Progenitor cell of endocrine pancreas (in vitro differentiated cells): ENCODE data around the gene BST2. TPM values are rescaled to one million over a fixed set of nuclear protein-coding genes. Genes with fewer than 3 reads are reported as not detected.
A peak's percentile ranks its signal among the peaks of the same experiment; 100 is the strongest.

ENCODE experiments used
- DNase-seq: peaks from one replicate; pipeline ENCODE4 v3.0.0; 2021; ENCODE audit warnings: low spot score; ENCODE audit not compliant: unreplicated experiment
- H3K27ac Mint-ChIP-seq: 2 replicates; pipeline ENCODE4 v1.8.0; 2021; ENCODE audit warnings: mild to moderate bottlenecking, moderate library complexity, mixed read lengths
- H3K27me3 Mint-ChIP-seq: 2 replicates; pipeline ENCODE4 v1.8.0; 2021; ENCODE audit warnings: mixed read lengths
- H3K36me3 Mint-ChIP-seq: 2 replicates; pipeline ENCODE4 v1.8.0; 2022; ENCODE audit warnings: mixed read lengths; ENCODE audit not compliant: insufficient read depth
- H3K4me1 Mint-ChIP-seq: 2 replicates; pipeline ENCODE4 v1.8.0; 2021; ENCODE audit warnings: low read depth, mixed read lengths
- H3K4me3 Mint-ChIP-seq: 2 replicates; pipeline ENCODE4 v1.8.0; 2021; ENCODE audit warnings: low read depth, mild to moderate bottlenecking, moderate library complexity, mixed read lengths
- H3K9me3 Mint-ChIP-seq: 2 replicates; pipeline ENCODE4 v1.8.0; 2021; ENCODE audit warnings: low read depth, mixed read lengths
- CTCF ChIP-seq: fragments of 200-600 bp; sonication (generic); IDR thresholded peaks from one replicate; pipeline ENCODE4 v1.5.0; 2021; ENCODE audit warnings: antibody characterized with exemption, mild to moderate bottlenecking; ENCODE audit not compliant: unreplicated experiment
- total RNA-seq: library from RNA; stranded (reverse); gene quantifications from 2 replicates; pipeline ENCODE4 v1.2.1, GENCODE V29; 2021

Gene BST2
- total RNA-seq, 1 donor from 2014 or later, result 0.67 TPM

GRCh38 chr19:17423429-17424208 is 18.2 kb upstream of the BST2 start:
- Mint-ChIP-seq H3K4me1 (peaks cover 3% of the 10 kb centered on the region), H3K27ac (no peak overlapping the region), H3K4me3 (no peak overlapping the region), H3K27me3 (no peaks in the 10 kb centered on the region), H3K36me3 (peaks cover 2% of the 10 kb centered on the region), H3K9me3 (no peaks in the 10 kb centered on the region)
- TF ChIP-seq CTCF, result no peak
- DNase-seq, result no peak

GRCh38 chr19:17421942-17422341 is 16.5 kb upstream of the BST2 start:
- no peak overlapping the region for H3K27ac Mint-ChIP-seq
- H3K27me3 Mint-ChIP-seq, result no peaks in the 10 kb centered on the region

GRCh38 chr19:17420475-17420924 is 15.1 kb upstream of the BST2 start:
- DNase-seq, result peak; percentile 20
- TF ChIP-seq CTCF, result peak; percentile 9
- H3K27ac Mint-ChIP-seq, result peak overlapping the region; percentile 71
- peak overlapping the region; percentile 79 for H3K4me3 Mint-ChIP-seq
- H3K27me3 Mint-ChIP-seq, result no peaks in the 10 kb centered on the region
- H3K4me1 Mint-ChIP-seq, result peaks cover 6% of the 10 kb centered on the region
- H3K9me3 Mint-ChIP-seq, result no peaks in the 10 kb centered on the region
- H3K36me3 Mint-ChIP-seq, result peaks cover 2% of the 10 kb centered on the region

More at GRCh38 chr19:17421942-17422341, 16.5 kb upstream of the BST2 start:
- no peak for DNase-seq
- TF ChIP-seq CTCF, result no peak
- Mint-ChIP-seq H3K4me1 (peaks cover 3% of the 10 kb centered on the region), H3K9me3 (no peaks in the 10 kb centered on the region), H3K36me3 (peaks cover 2% of the 10 kb centered on the region), H3K4me3 (peak overlapping the region; percentile 19)

- H3K27ac Mint-ChIP-seq, result peak within 1 kb of the TSS; percentile 96
- H3K4me3 Mint-ChIP-seq, result peak within 1 kb of the TSS; percentile 79
- H3K4me1 Mint-ChIP-seq, result peaks cover 12% of the 10 kb centered on the region
- H3K36me3 Mint-ChIP-seq, result peaks cover 2% of the 10 kb centered on the region
- H3K27me3 Mint-ChIP-seq, result no peaks in the 10 kb centered on the region
- H3K9me3 Mint-ChIP-seq, result no peaks in the 10 kb centered on the region
- peak; percentile 90 for DNase-seq
- no peak for TF ChIP-seq CTCF
Observed at GRCh38 chr19:17419621-17420474, 14.4 kb upstream of the BST2 start, which contains the start of gene MVB12A. TSS of gene MVB12A (plus strand) at chr19:17420047. CDS start at chr19:17420136, 89 bp downstream.

GRCh38 chr19:17419154-17419620 is 13.8 kb upstream of the BST2 start:
- Mint-ChIP-seq H3K9me3 (no peaks in the 10 kb centered on the region), H3K4me3 (peak overlapping the region; percentile 79), H3K27ac (peak overlapping the region; percentile 96), H3K27me3 (no peaks in the 10 kb centered on the region), H3K36me3 (peaks cover 2% of the 10 kb centered on the region), H3K4me1 (peaks cover 12% of the 10 kb centered on the region)
- no peak for DNase-seq
- no peak for TF ChIP-seq CTCF
